ENCODE measurements around the gene RHO. TPM values are rescaled to one million over a fixed set of nuclear protein-coding genes. Genes with fewer than 3 reads are reported as not detected.

The RHO gene
- total RNA-seq, 4 donors from 2014 or later, result not detected

GRCh38 chr3:129500334-129500658, 28.1 kb upstream of the RHO start:
- no peak overlapping the region for H3K4me3 ChIP-seq
- no peaks in the 10 kb centered on the region for H3K9me3 ChIP-seq
- no peak for DNase-seq (ENCODE audit: low spot score in 2 of 2)
- TF ChIP-seq POLR2AphosphoS5 (IDR thresholded peaks at IDR 0.05) (no peak), POLR2A (IDR thresholded peaks at IDR 0.05) (no peak), EP300 (IDR thresholded peaks at IDR 0.05) (no peak), CTCF (IDR thresholded peaks at IDR 0.05) (no peak)
- H3K36me3 ChIP-seq, result peaks cover 52% of the 10 kb centered on the region
- no peak overlapping the region for H3K27ac ChIP-seq
- peaks cover 5% of the 10 kb centered on the region for H3K4me1 ChIP-seq
- WGBS, result 87% methylated on average over 5 of the region's 5 CpGs
- no peaks in the 10 kb centered on the region for H3K27me3 ChIP-seq

- Histone ChIP-seq H3K9me3 (no peaks in the 10 kb centered on the region), H3K36me3 (peaks cover 55% of the 10 kb centered on the region), H3K27ac (no peak overlapping the region), H3K4me3 (no peak overlapping the region), H3K4me1 (peaks cover 5% of the 10 kb centered on the region), H3K27me3 (no peaks in the 10 kb centered on the region)
- TF ChIP-seq CTCF (IDR thresholded peaks at IDR 0.05), result no peak
- TF ChIP-seq POLR2A (IDR thresholded peaks at IDR 0.05), result no peak
- no peak for TF ChIP-seq POLR2AphosphoS5 (IDR thresholded peaks at IDR 0.05)
- TF ChIP-seq EP300 (IDR thresholded peaks at IDR 0.05), result no peak
- 57% methylated on average over 5 of the region's 5 CpGs for WGBS
- no peak for DNase-seq (ENCODE audit: low spot score in 2 of 2)
These were observed 26.8 kb upstream of the RHO start for GRCh38 chr3:129501630-129502029.

GRCh38 chr3:129502641-129503408, 25.6 kb upstream of the RHO start:
- no peak for TF ChIP-seq EP300 (IDR thresholded peaks at IDR 0.05)
- TF ChIP-seq POLR2AphosphoS5 (IDR thresholded peaks at IDR 0.05), result no peak
- no peak for TF ChIP-seq POLR2A (IDR thresholded peaks at IDR 0.05)
- no peak for TF ChIP-seq CTCF (IDR thresholded peaks at IDR 0.05)
- 89% methylated on average over 11 of the region's 18 CpGs for WGBS
- no peaks in the 10 kb centered on the region for H3K9me3 ChIP-seq
- H3K27ac ChIP-seq, result no peak overlapping the region
- H3K27me3 ChIP-seq, result no peaks in the 10 kb centered on the region
- DNase-seq (ENCODE audit: low spot score in 2 of 2), result no peak
- no peak overlapping the region for H3K4me3 ChIP-seq
- peaks cover 5% of the 10 kb centered on the region for H3K4me1 ChIP-seq
- peaks cover 54% of the 10 kb centered on the region for H3K36me3 ChIP-seq

- no peak for DNase-seq (ENCODE audit: low spot score in 2 of 2)
- TF ChIP-seq CTCF (IDR thresholded peaks at IDR 0.05), result no peak
- TF ChIP-seq POLR2A (IDR thresholded peaks at IDR 0.05), result no peak
- TF ChIP-seq POLR2AphosphoS5 (IDR thresholded peaks at IDR 0.05), result no peak
- TF ChIP-seq EP300 (IDR thresholded peaks at IDR 0.05), result no peak
- Histone ChIP-seq H3K27ac (no peak overlapping the region), H3K4me3 (no peak overlapping the region), H3K36me3 (peaks cover 54% of the 10 kb centered on the region), H3K4me1 (peaks cover 3% of the 10 kb centered on the region), H3K27me3 (no peaks in the 10 kb centered on the region), H3K9me3 (no peaks in the 10 kb centered on the region)
- 90% methylated on average over 13 of the region's 13 CpGs for WGBS
These were observed 24.8 kb upstream of the RHO start for GRCh38 chr3:129503471-129504291.

- Histone ChIP-seq H3K36me3 (peaks cover 54% of the 10 kb centered on the region), H3K27me3 (no peaks in the 10 kb centered on the region)
- 76% methylated on average over 5 of the region's 5 CpGs for WGBS
These were observed 23.9 kb upstream of the RHO start for GRCh38 chr3:129504471-129505100.

More at GRCh38 chr3:129504471-129505100, 23.9 kb upstream of the RHO start:
- H3K9me3 ChIP-seq, result no peaks in the 10 kb centered on the region
- TF ChIP-seq CTCF (IDR thresholded peaks at IDR 0.05) (no peak), POLR2AphosphoS5 (IDR thresholded peaks at IDR 0.05) (no peak), POLR2A (IDR thresholded peaks at IDR 0.05) (no peak), EP300 (IDR thresholded peaks at IDR 0.05) (no peak)
- H3K4me1 ChIP-seq, result peaks cover 3% of the 10 kb centered on the region
- no peak overlapping the region for H3K4me3 ChIP-seq
- DNase-seq (ENCODE audit: low spot score in 2 of 2), result no peak
- no peak overlapping the region for H3K27ac ChIP-seq
